LHCN-M2 (cell line): Measurements from ENCODE around the gene SOX11. TPM values are rescaled to one million over a fixed set of nuclear protein-coding genes. Genes with fewer than 3 reads are reported as not detected.
A peak's percentile ranks its signal among the peaks of the same experiment; 100 is the strongest.

Experiments used
- DNase-seq: peaks from one replicate; pipeline ENCODE4 v3.0.0-alpha.2; 2012; ENCODE audit warnings: low read depth
- total RNA-seq: library from RNA; depleted of rRNA; stranded (reverse); fragments of >200 nt; gene quantifications from 2 replicates; pipeline ENCODE4 v1.2.3, GENCODE V29; 2014

Gene SOX11
- total RNA-seq, 1 experiment from 2014 or later: 12.1 TPM

DNA sequence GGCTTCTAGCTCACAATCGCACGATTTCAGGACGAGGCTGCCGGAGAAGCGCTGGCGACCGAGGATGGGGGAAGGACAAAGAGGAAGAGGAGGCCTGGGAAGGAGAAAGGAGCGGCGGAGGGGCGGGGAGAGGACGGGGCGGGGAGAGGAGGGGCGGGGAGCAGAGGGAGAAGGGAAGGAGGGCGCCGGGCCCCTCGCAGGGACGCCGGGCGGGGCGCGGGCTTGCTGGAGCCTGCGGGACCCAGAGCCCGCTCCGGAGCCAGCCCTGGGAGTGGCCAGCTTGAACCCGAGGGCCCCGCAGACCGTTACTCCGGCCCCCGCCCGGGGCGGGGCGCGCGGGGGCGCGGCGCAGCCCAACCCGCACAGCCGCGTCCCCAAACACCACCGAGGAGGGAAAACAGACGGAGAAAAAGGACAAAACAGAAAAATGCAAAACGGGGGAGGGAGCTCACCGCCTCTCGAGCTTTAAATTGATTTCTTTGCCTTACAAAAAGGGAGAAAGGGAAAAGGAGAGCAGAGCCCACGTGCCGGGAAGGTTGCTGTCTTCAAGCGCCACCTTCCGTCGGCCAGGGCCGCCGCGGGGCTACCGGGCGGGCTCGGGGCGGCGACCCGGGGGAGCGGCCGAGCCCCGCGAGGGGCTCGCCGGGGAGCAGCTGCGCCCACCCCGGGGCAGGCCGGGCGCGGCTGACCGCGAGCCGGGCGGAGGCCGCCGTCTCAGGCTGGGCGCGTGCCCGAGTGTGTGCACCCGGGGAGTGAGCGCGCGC, 781 bp upstream of the SOX11 start:
- peak; percentile 73 for DNase-seq

DNA sequence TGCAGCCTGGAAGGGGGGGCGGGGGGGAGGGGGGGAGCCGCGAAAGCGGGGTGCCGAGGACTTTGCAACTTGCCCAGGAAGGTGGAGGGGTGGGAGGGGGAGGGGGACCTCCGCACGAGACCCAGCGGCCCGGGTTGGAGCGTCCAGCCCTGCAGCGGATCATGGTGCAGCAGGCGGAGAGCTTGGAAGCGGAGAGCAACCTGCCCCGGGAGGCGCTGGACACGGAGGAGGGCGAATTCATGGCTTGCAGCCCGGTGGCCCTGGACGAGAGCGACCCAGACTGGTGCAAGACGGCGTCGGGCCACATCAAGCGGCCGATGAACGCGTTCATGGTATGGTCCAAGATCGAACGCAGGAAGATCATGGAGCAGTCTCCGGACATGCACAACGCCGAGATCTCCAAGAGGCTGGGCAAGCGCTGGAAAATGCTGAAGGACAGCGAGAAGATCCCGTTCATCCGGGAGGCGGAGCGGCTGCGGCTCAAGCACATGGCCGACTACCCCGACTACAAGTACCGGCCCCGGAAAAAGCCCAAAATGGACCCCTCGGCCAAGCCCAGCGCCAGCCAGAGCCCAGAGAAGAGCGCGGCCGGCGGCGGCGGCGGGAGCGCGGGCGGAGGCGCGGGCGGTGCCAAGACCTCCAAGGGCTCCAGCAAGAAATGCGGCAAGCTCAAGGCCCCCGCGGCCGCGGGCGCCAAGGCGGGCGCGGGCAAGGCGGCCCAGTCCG, 540 bp downstream of the SOX11 start:
- peak; percentile 43 for DNase-seq

DNA sequence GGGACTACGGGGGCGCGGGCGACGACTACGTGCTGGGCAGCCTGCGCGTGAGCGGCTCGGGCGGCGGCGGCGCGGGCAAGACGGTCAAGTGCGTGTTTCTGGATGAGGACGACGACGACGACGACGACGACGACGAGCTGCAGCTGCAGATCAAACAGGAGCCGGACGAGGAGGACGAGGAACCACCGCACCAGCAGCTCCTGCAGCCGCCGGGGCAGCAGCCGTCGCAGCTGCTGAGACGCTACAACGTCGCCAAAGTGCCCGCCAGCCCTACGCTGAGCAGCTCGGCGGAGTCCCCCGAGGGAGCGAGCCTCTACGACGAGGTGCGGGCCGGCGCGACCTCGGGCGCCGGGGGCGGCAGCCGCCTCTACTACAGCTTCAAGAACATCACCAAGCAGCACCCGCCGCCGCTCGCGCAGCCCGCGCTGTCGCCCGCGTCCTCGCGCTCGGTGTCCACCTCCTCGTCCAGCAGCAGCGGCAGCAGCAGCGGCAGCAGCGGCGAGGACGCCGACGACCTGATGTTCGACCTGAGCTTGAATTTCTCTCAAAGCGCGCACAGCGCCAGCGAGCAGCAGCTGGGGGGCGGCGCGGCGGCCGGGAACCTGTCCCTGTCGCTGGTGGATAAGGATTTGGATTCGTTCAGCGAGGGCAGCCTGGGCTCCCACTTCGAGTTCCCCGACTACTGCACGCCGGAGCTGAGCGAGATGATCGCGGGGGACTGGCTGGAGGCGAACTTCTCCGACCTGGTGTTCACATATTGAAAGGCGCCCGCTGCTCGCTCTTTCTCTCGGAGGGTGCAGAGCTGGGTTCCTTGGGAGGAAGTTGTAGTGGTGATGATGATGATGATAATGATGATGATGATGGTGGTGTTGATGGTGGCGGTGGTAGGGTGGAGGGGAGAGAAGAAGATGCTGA, 1.4 kb downstream of the SOX11 start:
- DNase-seq: peak; percentile 30

DNA sequence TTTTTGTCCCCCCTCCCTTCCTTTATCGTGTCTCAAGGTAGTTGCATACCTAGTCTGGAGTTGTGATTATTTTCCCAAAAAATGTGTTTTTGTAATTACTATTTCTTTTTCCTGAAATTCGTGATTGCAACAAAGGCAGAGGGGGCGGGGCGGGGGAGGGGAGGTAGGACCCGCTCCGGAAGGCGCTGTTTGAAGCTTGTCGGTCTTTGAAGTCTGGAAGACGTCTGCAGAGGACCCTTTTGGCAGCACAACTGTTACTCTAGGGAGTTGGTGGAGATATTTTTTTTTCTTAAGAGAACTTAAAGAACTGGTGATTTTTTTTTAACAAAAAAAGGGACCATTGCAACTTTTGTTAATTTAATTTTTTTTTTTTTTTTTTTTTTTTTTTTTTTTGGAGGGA, 2.1 kb downstream of the SOX11 start:
- DNase-seq: peak; percentile 28

DNA sequence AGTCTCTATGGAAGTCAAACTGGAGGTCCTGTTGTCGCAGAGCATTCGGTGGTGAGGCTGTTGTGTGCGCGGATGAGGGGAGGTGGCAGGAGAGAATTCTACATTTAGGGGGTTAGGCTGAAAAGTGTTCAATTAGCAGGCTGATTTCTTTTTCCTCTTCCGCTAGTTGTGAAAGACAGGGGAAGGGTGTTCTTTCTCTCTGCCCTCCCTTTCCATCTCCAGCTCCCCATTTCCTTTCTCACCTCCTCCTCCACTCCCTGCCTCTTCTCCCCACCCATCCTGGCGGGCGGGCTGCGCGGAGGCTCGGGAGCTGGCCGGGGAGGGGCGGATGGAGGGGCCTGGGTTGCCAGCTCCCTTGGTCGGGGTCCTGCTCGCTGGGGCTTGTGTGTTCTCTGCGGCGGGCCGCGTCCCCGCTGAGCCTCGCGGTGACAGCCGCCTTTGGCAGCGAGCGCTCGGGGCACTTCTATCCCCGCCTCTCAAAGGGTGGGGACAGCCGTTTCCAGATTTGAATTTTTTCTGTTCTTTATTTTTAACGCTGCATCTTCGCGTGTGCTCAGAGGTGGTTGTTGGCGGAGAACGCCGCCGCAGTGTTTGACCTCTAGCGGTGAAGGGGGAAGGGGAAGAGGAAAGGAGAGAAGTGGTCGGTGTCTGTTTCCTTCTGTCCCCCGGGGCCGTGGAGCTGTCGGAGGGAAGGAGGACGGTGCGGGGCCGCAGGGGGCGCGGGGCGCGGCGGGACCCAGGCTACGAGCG, 3.6 kb downstream of the SOX11 start:
- peak; percentile 80 for DNase-seq

DNA sequence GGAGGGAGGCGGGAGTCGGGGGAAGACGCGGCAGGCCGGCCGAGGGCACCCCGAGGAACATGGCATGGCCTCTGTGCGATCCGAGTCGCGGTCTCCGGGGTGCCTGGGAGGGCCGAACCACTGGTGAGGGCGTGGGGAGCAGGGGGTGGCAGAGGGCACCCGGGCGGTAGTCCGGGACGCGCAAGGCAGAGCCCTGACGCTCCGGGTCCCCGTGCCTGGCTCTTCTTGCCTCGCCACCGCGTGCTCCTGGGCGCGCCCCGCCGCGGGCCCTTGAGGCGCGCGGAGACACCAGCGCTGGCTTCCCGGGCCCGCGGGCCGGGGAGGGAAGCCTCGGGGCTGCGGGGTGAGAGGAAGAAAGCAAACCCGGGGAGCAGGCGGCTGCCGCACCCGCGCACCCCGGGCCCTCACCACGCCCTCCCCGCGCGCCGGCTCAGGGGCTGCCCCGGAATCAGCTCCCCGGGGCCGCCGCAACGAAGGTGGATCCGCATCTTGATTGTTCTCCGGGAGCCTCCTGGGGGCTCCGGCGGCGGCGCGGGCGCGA, 4.3 kb downstream of the SOX11 start:
- peak; percentile 65 for DNase-seq

DNA sequence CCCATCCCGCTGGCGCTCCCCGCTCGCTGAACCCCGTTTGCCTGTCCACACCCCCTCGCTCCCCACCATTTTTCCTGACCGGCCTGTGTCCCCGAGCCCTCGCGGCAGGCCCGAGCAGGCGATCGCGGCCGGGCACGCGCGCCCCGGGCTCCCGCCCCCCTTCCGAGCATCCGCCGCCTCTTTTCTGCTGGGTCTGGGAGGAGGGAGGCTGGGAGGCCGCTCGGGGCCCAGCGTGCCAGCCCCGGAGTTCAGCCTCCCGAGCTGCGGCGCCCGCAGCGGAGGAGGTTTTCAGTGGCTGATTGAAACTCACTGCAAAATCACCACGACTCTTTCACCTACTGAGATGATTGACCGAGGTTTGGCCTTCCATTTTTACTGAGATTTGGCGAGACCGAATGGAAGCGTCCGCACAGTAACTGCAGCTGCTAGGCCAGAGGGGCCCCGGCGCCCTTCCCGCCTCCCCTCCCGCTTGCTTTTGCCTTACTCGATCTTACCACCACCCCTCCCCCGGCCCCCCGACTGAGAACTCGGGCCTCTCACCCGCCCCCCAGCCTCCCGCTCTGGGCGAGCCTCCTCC, 4.8 kb downstream of the SOX11 start:
- peak; percentile 74 for DNase-seq

DNA sequence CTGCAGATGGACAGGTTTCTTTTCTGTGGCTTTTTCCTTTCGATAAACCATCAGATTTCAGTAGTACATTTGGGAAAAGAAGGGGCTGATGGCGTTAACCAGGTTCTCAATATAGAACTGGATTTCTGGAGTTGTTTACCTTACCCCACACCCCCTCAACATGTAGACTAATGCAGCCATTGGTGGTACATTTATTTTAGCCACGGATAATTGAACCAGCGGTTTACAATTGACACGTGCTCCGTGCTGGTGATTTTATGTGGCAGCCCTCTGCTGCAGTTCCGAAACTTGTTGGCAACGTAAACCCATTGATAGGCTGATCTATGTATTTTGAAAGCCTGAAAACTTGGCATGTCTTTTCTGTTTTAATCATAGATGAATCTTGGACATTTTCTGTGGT, 5.4 kb downstream of the SOX11 start:
- DNase-seq: no peak

DNA sequence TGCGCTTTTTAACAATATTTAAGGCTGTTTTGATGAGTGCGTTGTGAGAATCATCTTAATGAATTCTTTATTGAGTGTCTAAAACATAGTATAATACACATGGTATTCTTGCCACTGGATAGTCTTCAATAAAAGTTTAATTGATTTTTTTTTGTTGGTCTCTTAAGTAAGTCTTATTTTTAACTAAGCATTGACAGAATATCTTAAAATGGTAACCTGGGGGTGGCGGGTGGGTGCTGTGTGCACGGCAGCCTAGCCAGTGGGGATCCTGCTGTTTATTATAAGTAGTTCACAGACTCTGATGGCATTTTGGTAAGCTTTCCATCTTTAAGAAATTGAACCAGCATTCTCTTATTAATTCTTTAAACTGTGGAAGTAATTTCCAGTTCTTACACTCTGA, 6.0 kb downstream of the SOX11 start:
- no peak for DNase-seq

DNA sequence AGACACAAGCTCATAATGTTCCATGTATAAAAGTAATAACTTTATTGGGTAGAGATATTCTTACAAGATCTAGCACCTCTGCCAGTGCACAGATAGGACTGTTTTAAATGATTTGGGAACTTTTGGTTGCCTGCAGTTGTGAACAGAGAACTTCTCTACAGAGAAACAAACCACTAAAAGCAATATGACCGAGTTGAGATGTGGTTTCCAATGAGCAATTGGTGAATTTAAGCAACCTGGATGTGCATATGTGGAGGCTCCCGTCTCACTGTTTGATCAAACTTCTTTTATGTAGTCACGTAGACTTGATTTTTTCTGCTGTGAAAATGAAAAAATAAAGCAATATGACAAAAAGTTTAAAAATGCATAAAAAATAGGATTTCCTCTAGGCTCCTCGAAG, 7.8 kb downstream of the SOX11 start:
- no peak for DNase-seq

DNA sequence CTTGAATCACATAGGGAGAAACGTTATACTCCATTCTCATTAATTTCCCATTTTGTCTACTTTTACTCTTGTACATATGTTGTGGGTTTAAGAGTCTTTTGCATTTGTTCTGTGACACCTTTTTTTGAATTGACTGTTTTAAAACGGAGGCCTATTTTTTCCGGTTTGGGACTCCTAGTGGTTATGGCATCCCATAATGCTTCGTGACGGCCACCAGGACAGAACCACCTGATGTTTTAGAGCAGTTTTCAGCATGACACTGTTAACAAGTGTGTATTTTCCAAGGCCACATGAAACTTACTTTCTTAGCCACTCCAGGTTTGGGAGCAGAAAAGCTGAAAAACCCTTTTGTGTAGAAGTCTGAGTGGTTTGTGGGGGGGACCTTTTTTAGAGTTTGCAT, 8.4 kb downstream of the SOX11 start:
- no peak for DNase-seq

DNA sequence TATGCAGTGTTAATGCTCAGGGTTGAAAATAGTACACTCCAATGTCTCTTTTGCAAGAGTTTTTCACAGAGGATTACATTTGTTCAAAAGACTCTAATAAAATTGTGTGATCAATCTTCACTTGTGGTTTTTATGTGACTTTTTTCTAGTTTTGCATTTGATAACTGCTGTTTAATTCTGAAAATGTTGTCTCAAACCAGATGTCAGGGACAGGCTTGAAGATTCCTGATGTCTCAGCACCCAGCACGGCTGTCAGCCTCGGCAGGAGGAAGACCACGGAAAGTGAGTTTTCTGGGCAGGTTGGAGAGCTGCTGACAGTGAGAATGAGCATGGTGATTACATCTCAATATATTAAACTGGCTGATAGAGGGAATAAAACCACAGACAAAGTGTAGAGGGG, 9.1 kb downstream of the SOX11 start:
- DNase-seq: no peak

DNA sequence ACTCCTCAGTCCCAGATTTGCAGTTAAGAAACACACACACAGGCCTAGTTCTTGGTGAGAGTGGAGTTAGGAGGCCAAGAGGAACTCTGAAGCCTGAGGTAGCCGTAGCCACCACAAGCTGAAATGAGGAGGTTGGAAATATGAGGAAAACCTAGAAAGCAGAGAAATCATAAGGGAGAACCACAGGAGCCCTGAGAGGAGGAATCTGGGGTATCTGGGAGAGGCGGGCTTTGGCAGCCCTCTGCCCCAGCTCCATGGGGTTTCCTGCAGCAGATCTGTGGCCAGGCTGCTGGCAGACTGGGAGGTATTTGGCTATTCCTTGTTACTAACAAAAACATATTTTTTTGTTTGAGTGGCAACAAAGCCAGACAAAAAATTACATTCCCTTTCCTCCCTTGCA, 11.0 kb downstream of the SOX11 start:
- no peak for DNase-seq

DNA sequence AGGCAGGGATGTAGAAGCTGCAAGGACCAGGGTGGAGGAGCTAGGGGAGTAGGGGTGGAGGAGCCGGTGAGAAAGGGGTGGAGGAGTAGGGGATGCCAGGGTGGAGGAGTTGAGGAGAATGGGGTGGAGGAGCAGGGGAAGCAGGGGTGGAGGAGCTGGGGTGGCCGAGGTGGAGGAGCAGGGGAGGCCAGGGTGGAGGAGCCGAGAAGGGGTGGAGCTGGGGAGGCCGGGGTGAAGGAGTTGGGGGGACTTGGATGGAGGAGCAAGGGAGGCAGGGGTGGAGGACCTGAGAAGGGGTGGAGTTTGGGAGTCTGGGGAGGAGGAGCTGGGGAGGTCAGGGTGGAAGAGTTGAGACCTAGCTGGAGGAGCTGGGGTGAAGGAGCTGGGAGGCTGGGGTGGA, 13.3 kb downstream of the SOX11 start:
- DNase-seq: no peak

DNA sequence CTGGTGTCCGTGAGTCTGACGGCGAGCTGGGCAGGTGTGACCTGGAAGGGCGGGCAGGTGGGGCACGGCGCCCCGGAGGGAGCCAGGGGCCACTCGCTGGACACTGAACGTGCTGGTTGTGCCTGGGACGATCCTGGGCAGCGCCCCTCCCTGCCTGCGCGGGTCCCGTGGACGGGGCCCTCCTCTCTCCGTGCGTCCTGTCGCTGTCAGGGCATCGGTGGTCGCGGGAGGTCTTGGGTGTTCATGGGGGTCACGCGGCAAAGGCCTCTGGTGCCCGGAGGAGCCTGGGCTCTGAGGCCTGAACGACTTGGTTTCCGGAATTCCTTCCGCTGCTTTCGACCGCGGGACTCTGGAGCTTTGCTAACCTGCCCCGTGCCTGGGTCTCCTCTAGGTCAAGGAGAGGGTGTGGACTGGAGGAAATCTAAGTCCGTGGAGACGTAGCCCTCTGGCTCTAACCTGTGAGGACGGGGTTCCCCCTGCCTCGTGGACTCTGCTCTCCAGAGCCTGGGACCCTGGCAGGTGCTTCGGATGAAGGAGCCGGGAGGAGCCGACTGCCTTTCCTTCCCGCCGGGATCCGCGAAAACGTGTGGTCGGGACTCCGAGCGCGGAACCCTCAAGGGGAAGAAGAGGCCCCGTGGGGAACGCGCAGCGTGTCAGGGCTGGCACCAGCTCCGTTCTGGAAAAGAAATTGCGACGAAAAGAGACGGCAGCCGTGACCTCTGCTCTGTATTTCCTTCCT, 14.7 kb downstream of the SOX11 start:
- DNase-seq: no peak

DNA sequence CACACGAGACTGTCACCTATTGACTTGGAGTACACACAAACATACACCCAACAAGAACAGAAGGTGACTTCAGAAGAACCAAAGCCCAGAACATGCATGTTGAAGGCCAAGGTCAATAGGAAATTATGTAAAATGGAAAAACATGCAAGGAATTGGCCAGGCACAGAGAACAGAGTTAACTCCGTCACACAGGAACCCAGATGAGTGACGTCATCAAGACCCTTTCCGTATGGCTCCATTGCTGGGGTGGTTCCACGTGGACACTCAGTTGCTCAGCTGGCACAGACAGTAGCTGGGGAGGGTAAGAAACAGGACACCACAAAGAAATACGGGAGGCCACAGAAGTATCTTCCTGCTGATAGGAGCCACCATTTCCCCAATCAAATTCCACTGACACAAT, 18.4 kb downstream of the SOX11 start:
- no peak for DNase-seq

DNA sequence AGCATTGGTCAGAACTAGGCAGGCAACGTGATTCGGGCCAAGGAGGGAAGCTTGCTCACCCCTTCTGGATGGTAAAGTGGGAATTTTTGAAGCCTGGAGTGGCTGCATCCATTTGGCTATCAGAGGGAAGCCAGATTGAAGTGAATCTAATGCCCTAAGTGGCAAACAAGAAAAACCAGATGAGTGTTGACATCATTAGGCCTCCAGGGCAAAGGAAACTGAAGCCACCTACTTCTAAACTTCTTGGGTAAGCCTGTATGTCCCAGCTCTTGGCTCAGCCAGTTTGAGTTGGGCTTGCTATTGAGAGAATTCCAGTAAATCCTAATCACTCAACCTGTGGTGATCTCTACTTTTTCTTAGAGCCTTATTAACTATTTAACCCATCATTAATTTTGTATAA, 20.9 kb downstream of the SOX11 start:
- DNase-seq: no peak

DNA sequence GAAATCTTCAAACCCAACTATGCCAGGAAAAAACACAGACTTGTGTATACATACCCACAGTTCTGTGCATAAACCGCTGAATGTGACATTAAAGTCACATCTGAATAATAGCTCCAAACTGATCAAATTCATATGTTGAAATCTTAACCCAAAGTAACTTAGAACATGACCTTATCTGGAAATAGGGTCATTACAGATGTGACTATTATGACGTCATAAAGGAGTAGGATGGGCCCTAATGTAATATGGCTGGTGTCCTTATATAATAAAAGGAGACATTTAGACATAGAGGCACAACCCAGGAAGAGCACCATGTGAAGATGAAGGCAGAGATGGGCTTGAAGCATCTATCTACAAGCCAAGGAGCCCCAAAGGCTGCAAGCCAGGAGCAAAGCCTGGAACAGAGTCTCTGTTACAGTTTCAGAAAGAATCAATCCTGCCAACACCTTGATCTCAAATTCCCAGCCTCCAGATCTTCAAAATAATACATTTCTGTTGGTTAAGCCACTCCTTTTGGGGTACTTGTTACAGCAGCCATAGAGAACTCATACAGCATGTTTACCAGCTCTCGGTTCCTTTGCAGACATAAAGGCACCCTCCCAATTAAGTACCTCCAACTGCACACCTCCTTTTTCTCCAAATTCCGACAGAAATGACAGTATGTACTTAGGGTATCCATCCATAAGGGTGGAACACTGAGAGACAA, 27.6 kb downstream of the SOX11 start:
- no peak for DNase-seq

DNA sequence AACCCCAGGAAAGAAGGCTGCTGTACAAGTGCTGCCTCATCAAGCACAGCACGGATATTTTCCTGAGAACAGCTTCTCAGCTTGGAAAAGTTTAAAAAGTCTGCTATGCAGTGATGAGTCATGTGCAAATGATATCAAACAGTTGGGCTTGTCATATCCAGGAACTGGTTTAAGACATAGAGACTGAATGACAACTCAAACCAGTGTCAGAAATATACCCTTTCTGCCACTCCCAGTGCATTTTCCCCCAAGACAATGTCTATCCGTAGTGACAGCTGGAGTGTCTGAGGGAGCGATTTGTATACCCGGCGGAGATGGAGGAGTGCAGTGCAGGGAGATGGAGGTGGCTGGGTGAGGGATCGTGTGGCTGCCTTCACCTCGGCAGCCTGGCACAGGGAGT, 28.2 kb downstream of the SOX11 start:
- DNase-seq: peak; percentile 62
